ENCODE measurements around the gene ZBTB7C. TPM values are rescaled to one million over a fixed set of nuclear protein-coding genes. Genes with fewer than 3 reads are reported as not detected.

ZBTB7C gene
- total RNA-seq, 1 donor from 2014 or later: 44.2 TPM

- intact Hi-C loops (cut with DNase I): loop anchor here (10.0 kb wide), 1 partner anchor 425 kb away; no protein-coding TSS in a partner anchor
- ATAC-seq (no peak), DNase-seq (ENCODE audit: low spot score) (no peak)
These were observed 389.4 kb downstream of the ZBTB7C start for GRCh38 chr18:48019557-48020325.

DNA sequence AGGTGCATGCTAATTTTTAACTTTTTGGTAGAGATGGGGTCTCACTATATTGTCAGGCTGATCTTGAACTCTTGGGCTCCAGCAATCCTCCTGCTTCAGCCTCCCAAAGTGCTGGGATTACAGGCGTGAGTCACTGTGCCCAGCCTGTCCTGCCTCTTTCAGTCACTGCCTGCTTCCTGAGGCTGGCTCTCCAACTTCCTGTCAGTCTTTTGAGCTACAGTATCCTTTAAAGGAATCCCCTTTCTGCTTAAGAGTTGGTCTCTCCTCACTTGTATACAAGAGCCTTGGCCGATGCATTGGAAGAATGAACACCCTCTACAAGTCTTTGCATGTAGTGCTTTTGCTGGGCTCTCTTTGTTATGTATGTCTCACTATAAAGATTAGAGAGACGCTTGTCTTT lies 390.3 kb downstream of the ZBTB7C start:
- intact Hi-C loops (cut with DNase I): no loop called here
- no peak for ATAC-seq
- no peak for DNase-seq (ENCODE audit: low spot score)

DNA sequence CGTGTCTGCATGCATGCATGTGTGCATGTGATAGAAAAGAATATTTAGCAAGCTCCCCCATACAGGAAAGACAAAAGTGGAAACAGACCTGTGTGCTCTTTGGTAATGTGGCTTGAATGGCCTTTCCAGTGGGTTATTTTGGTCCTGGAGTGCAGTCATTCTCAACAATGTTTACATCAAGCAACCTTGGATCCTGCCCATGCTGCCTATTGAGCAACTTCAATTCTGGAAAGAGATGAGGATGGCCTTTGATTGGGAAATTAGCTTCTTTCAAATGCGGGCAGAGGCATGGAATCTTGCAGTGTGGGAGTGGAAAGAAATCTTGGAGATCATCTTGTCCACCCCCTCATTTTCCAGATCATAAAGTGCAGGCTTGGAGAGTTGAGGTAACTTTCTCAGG lies 391.5 kb downstream of the ZBTB7C start:
- intact Hi-C loops (cut with DNase I): no loop called here
- ATAC-seq (no peak), DNase-seq (ENCODE audit: low spot score) (no peak)

DNA sequence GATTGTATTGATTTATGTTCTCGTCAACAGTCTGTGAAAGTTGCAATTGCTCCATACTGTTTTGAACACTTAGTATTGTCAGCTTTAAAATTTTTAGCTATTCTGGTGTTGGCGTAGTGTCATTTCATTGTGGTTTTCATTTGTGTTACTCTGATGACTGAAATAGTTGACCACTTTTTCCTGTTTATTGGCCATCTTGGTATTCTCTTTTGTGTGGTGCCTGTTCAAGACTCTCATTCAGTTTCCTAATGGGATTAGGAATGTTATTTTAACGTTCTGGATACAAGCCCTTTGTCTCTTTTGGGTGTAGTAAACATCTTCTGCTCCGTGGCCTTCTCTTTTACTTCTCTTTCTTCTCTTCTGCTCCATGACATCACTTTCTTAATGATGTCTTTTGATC lies 396.0 kb downstream of the ZBTB7C start:
- ATAC-seq (peak; percentile 52), DNase-seq (ENCODE audit: low spot score) (no peak)
- intact Hi-C loops (cut with DNase I): no loop called here

- intact Hi-C loops (cut with DNase I): no loop called here
- DNase-seq (ENCODE audit: low spot score): no peak
- no peak for ATAC-seq
These were observed 397.2 kb downstream of the ZBTB7C start for GRCh38 chr18:48011926-48012465.

DNA sequence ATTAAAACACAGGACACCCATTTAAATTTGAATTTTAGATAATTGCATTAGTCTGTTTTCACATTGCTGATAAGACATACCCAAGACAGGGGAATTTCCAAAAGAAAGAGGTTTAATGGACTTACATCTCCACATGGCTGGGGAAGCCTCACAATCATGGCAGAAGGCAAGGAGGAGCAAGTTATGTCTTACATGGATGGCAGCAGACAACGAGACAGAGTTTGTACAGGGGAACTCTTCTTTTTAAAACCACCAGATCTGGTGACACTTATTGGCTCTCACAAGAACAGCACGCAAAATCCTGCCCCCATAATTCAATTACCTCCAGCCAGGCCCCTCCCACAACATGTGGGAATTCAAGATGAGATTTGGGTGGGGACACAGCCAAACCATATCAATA lies 398.9 kb downstream of the ZBTB7C start:
- ATAC-seq: no peak
- DNase-seq (ENCODE audit: low spot score): no peak
- intact Hi-C loops (cut with DNase I): no loop called here

- no peak for ATAC-seq
- intact Hi-C loops (cut with DNase I): no loop called here
- no peak for DNase-seq (ENCODE audit: low spot score)
These were observed 400.0 kb downstream of the ZBTB7C start for GRCh38 chr18:48009116-48009745.

GRCh38 chr18:48007955-48008701 lies 401.1 kb downstream of the ZBTB7C start:
- DNase-seq (ENCODE audit: low spot score) (peak; percentile 79), ATAC-seq (peak; percentile 71)
- intact Hi-C loops (cut with DNase I): no loop called here

DNA sequence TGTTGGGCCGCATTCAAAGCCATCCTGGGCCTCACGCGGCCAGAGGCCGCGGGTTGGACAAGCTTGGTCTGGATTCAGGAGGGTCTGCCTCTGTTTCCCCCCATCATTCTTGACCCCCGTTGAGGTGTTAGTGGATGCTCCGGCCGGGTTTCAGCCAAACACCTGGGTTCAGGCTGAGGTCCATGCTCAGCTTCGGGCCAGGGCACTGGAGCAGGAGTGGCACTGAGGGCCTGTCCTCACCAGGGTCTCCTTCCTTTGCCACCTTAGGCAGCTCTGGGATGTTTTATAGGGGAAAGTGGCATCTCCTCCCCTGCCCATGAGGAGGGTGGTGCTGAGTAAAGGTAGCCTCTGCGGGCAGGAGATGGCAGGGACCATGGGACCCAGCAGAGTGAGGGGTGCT lies 401.8 kb downstream of the ZBTB7C start:
- no peak for ATAC-seq
- DNase-seq (ENCODE audit: low spot score): no peak
- intact Hi-C loops (cut with DNase I): no loop called here

- DNase-seq (ENCODE audit: low spot score) (no peak), ATAC-seq (no peak)
- intact Hi-C loops (cut with DNase I): no loop called here
These were observed 402.6 kb downstream of the ZBTB7C start for GRCh38 chr18:48006415-48007175.

DNA sequence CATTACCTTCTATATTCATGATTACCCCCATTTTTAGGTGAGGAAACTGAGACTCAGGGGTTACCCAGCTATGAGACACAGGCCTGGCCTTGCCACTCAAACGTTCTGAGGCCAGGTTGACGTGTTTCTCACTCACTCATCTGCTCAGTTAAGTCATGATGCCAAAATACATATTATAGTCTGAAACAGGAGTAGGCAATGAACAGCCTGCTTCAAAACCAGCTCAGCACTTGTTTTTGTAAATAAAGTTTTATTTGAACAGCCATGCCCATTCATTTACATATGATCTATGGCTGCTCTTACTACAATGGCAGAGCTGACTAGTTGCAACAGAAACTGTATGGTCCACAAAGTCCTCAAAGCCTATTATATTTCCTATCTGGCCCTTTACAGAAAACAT lies 404.6 kb downstream of the ZBTB7C start:
- ATAC-seq: no peak
- intact Hi-C loops (cut with DNase I): no loop called here
- no peak for DNase-seq (ENCODE audit: low spot score)

- intact Hi-C loops (cut with DNase I): no loop called here
- no peak for DNase-seq (ENCODE audit: low spot score)
- peak; percentile 24 for ATAC-seq
These were observed 405.5 kb downstream of the ZBTB7C start for GRCh38 chr18:48003426-48004349.

GRCh38 chr18:48002933-48003365 lies 406.2 kb downstream of the ZBTB7C start:
- no peak for ATAC-seq
- intact Hi-C loops (cut with DNase I): no loop called here
- no peak for DNase-seq (ENCODE audit: low spot score)

DNA sequence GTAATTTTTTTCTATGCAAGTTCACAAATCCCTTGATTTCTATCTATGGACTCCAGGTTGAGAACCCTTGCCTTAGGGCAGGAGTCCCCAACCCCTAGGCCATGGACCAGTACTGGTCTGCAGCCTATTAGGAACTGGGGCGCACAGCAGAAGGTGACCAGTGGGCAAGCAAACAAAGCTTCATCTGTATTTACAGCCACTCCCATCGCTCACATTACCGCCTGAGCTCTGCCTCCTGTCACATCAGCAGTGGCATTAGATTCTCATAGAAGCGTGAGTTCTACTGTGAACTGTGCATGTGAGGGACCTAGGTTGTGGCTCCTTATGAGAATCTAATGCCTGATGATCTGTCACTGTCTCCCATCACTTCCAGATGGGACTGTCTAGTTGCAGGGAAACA lies 408.5 kb downstream of the ZBTB7C start:
- no peak for ATAC-seq
- no peak for DNase-seq (ENCODE audit: low spot score)
- intact Hi-C loops (cut with DNase I): no loop called here

DNA sequence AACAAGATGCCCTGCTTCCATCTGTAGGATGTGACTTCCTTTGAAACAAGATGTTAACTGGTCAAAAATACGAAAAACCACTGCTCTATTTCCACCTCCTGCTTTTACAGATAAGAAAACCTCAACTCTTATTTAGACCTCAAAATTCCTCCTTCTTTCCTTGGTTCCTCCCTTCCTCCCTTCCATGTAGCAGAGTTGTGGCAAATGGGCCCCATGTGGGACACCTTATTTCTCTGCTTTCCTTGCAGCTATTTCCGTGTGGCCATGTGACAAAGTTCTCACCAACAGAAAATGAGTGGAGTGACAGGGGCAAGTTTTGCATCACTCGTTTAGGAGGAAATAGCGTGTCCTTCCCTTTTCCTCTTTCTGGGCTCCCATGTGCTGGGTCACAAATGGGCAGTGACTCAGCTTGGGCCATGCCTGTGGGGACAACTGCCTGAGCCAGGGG lies 409.4 kb downstream of the ZBTB7C start:
- no peak for DNase-seq (ENCODE audit: low spot score)
- no peak for ATAC-seq
- intact Hi-C loops (cut with DNase I): no loop called here

- intact Hi-C loops (cut with DNase I): no loop called here
- DNase-seq (ENCODE audit: low spot score): no peak
- no peak for ATAC-seq
These were observed 411.8 kb downstream of the ZBTB7C start for GRCh38 chr18:47997338-47997780.

GRCh38 chr18:47996091-47996541 lies 413.1 kb downstream of the ZBTB7C start:
- intact Hi-C loops (cut with DNase I): no loop called here
- no peak for ATAC-seq
- DNase-seq (ENCODE audit: low spot score): no peak

DNA sequence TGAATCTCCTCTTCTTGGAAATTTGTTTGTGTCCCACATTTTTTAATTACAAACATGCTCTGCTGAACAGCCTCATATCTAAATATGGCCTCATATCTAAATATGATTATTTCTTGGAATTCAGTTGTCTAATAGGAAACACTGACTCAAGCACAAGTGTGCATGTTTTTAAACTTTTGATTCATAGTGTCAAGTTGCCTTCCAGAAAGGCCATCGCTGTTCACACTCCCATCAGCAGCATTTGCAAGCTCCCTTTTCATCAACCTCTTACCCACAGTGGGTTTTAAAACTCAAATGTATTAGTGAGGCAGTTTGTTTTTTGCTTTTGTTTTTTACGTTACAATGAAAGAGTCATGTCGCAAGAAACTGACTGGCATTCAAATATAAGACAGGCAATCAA lies 413.5 kb downstream of the ZBTB7C start:
- DNase-seq (ENCODE audit: low spot score) (no peak), ATAC-seq (no peak)
- intact Hi-C loops (cut with DNase I): no loop called here

All from sciatic nerve (tissue), 2 donors.